MM.1S (cell line): ENCODE results near the gene HELQ.

Source experiments
- DNase-seq: peaks from one replicate; pipeline ENCODE4 v3.0.0-alpha.2; 2015
- H2AFZ ChIP-seq: fragments of 300-600 bp; sonication (generic); 2 replicates; pipeline ENCODE4 v1.6.0; 2016; ENCODE audit warnings: antibody characterized with exemption, low read length
- H3F3A ChIP-seq: fragments of 300-600 bp; sonication (generic); 2 replicates; pipeline ENCODE4 v1.6.1; 2016; ENCODE audit warnings: mild to moderate bottlenecking, antibody characterized with exemption, low read length, moderate library complexity, mixed read lengths; ENCODE audit not compliant: insufficient read depth
- H3K27ac ChIP-seq: fragments of 300-600 bp; sonication (generic); 2 replicates; pipeline ENCODE4 v1.5.1; 2016; ENCODE audit warnings: mild to moderate bottlenecking, low read length
- H3K27me3 ChIP-seq: fragments of 300-600 bp; sonication (generic); replicated peaks from 2 replicates; pipeline ENCODE4 v1.6.0; 2016; ENCODE audit warnings: low read length; ENCODE audit not compliant: insufficient read depth
- H3K36me3 ChIP-seq: fragments of 300-600 bp; sonication (generic); replicated peaks from 2 replicates; pipeline ENCODE4 v1.6.1; 2016; ENCODE audit warnings: mild to moderate bottlenecking, low read length, mixed read lengths; ENCODE audit not compliant: insufficient read depth
- H3K4me1 ChIP-seq: fragments of 300-600 bp; sonication (generic); 2 replicates; pipeline ENCODE4 v1.6.1; 2016; ENCODE audit warnings: low read length, mixed read lengths
- H3K4me2 ChIP-seq: fragments of 300-600 bp; sonication (generic); 2 replicates; pipeline ENCODE4 v1.6.0; 2016; ENCODE audit warnings: low read depth, low read length
- H3K4me3 ChIP-seq: fragments of 300-600 bp; sonication (generic); 2 replicates; pipeline ENCODE4 v1.5.1; 2016; ENCODE audit warnings: low read length, mixed read lengths
- H3K79me2 ChIP-seq: fragments of 300-600 bp; sonication (generic); 2 replicates; pipeline ENCODE4 v1.6.1; 2016; ENCODE audit warnings: mixed run types, low read length, mixed read lengths
- H3K9ac ChIP-seq: fragments of 300-600 bp; sonication (generic); 2 replicates; pipeline ENCODE4 v1.6.1; 2016; ENCODE audit warnings: low read length, mixed read lengths
- H3K9me2 ChIP-seq: fragments of 300-600 bp; sonication (generic); replicated peaks from 2 replicates; pipeline ENCODE4 v1.6.1; 2016; ENCODE audit warnings: mild to moderate bottlenecking, low read length, mixed read lengths; ENCODE audit not compliant: insufficient read depth
- H3K9me3 ChIP-seq: fragments of 300-600 bp; sonication (generic); replicated peaks from 2 replicates; pipeline ENCODE4 v1.6.1; 2016; ENCODE audit warnings: mild to moderate bottlenecking, low read length, mixed read lengths; ENCODE audit not compliant: insufficient read depth
- H4K20me1 ChIP-seq: fragments of 300-600 bp; sonication (generic); 2 replicates; pipeline ENCODE4 v1.6.1; 2016; ENCODE audit warnings: mild to moderate bottlenecking, low read length, moderate library complexity, mixed read lengths; ENCODE audit not compliant: insufficient read depth
- EZH2 ChIP-seq: fragments of 300-600 bp; sonication (generic); optimal IDR thresholded peaks from 2 replicates; pipeline ENCODE3; 2017; ENCODE audit warnings: low read depth, mild to moderate bottlenecking, antibody characterized with exemption, low read length, mixed read lengths
- EZH2phosphoT487 ChIP-seq: fragments of 300-600 bp; sonication (generic); IDR thresholded peaks from 2 replicates; pipeline ENCODE4 v1.6.1; 2018; ENCODE audit warnings: antibody characterized with exemption, low read length
- TF ChIP-seq, protein P1 (sequence below): fragments of 300-600 bp; sonication (generic); IDR thresholded peaks from 2 replicates; pipeline ENCODE4 v1.5.1; 2016; ENCODE audit warnings: antibody characterized with exemption, low read length, mixed read lengths

HELQ gene

DNA sequence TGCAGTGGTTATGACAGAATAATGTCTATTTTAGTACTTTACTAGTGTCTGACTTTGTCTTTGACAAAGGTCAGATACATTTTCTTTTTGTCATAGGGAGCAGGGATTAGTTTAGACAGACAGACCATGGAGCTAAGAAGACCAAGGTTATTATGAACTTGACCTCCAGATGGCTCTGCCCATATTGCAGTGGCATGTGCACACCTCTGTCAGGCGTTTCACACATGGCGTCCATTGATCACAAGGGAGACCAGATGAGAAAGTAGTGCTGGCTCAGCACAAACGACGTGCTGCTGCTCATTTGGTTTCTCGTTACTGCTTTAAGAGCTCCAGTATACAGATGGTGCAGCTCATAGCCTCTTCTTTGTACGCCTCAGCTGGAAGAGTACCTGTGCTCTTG, 64.7 kb downstream of the HELQ start:
- DNase-seq, result no peak
- no peaks in the 10 kb centered on the region for H3K27me3 ChIP-seq
- H3K9ac ChIP-seq, result no peak overlapping the region
- no peaks in the 10 kb centered on the region for H3K9me2 ChIP-seq
- peaks cover 16% of the 10 kb centered on the region; the same call in 1 of the 2 replicates for H3K4me1 ChIP-seq
- H3K9me3 ChIP-seq, result no peaks in the 10 kb centered on the region
- no peak overlapping the region for H3K4me3 ChIP-seq
- no peaks in the 10 kb centered on the region for H3K79me2 ChIP-seq
- no peaks in the 10 kb centered on the region for H3K36me3 ChIP-seq
- TF ChIP-seq EZH2, result no peak
- TF ChIP-seq, protein P1, sequence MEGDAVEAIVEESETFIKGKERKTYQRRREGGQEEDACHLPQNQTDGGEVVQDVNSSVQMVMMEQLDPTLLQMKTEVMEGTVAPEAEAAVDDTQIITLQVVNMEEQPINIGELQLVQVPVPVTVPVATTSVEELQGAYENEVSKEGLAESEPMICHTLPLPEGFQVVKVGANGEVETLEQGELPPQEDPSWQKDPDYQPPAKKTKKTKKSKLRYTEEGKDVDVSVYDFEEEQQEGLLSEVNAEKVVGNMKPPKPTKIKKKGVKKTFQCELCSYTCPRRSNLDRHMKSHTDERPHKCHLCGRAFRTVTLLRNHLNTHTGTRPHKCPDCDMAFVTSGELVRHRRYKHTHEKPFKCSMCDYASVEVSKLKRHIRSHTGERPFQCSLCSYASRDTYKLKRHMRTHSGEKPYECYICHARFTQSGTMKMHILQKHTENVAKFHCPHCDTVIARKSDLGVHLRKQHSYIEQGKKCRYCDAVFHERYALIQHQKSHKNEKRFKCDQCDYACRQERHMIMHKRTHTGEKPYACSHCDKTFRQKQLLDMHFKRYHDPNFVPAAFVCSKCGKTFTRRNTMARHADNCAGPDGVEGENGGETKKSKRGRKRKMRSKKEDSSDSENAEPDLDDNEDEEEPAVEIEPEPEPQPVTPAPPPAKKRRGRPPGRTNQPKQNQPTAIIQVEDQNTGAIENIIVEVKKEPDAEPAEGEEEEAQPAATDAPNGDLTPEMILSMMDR, result peak; percentile 17
- H3F3A ChIP-seq, result no peaks in the 10 kb centered on the region
- H3K27ac ChIP-seq, result no peak overlapping the region
- no peaks in the 10 kb centered on the region for H4K20me1 ChIP-seq
- H2AFZ ChIP-seq, result no peak overlapping the region
- H3K4me2 ChIP-seq, result no peak overlapping the region

DNA sequence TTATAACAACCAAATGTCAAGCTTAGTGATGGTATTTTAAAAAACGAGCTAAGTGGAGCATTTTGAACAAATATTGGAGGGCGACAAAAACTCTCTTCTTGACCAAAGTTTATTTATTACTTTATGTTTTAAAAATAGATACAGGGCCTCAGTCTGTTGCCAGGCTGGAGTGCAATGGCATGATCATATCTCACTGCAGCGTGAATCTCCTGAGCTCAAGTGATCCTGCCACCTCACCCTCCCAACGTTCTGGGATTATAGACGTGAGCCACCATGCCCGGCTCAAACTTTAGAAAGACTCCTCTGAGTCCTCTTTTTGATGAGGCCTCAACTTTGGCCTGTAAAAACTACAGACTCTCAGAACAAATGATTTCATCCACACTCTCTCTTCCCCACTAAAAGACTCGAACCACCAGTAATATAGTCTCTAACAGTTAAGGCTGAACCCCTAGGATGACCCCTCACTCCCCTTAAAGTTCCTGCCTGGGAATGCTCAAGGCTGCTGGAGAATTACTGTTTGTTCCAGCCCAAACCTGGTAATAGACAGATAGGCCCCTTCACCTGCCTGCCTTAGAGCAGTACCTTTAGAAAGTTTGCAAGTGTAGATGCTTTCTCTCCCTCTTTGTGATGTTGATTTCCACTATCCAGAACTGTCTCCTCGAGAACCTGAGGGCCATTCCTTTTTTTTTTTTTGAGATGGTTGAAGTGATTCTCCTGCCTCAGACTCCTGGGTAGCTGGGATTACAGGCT, 65.7 kb downstream of the HELQ start:
- DNase-seq, result no peak
- H3K9me3 ChIP-seq, result no peaks in the 10 kb centered on the region
- H3K4me2 ChIP-seq, result no peak overlapping the region
- peaks cover 16% of the 10 kb centered on the region; the same call in 1 of the 2 replicates for H3K4me1 ChIP-seq
- no peak overlapping the region for H3K9ac ChIP-seq
- no peaks in the 10 kb centered on the region for H3K36me3 ChIP-seq
- H4K20me1 ChIP-seq, result no peaks in the 10 kb centered on the region
- TF ChIP-seq EZH2 (no peak), EZH2phosphoT487 (no peak)
- TF ChIP-seq, protein P1, result no peak
- no peaks in the 10 kb centered on the region for H3K79me2 ChIP-seq
- H3K9me2 ChIP-seq, result no peaks in the 10 kb centered on the region
- H3K27ac ChIP-seq, result no peak overlapping the region; the same call in 1 of the 2 replicates
- no peaks in the 10 kb centered on the region for H3F3A ChIP-seq
- no peak overlapping the region for H2AFZ ChIP-seq
- no peak overlapping the region for H3K4me3 ChIP-seq
- H3K27me3 ChIP-seq, result no peaks in the 10 kb centered on the region

DNA sequence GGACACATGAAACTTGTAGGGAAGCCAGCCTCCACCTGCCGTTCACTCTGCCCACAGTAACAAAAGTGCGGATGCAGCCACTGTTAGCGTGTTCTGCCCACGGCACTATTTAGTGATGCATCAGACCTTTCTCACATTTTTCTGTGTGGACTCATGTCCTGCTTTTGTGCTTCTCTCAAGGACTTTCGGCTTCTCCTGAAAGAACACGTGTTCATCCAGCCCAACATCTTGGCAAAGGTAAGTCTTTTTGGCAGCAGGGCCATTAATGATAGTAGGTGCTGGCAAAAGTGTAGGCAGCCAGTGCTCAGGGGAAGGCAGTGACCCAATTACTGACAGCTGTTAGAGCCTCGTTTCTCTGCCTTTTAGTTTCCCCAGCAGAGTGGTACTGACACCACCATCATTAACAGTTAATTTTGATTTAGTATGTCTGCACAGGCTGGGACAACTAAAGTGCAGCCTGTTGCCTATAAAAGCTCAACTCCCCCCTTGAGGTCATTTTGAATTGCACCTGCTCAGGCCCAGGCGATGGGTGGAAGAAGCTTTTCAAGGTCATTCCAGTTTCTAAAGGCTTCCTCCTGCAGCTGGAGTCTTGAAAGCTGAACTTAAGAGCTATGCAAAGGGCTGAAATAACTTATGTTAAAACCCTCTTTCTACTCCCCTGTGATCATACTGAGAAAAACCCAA, 66.4 kb downstream of the HELQ start:
- Histone ChIP-seq H3K4me1 (peaks cover 16% of the 10 kb centered on the region; the same call in 1 of the 2 replicates), H4K20me1 (no peaks in the 10 kb centered on the region), H3K9me2 (no peaks in the 10 kb centered on the region), H3F3A (no peaks in the 10 kb centered on the region), H3K9me3 (no peaks in the 10 kb centered on the region), H3K27me3 (no peaks in the 10 kb centered on the region), H3K4me3 (no peak overlapping the region), H3K36me3 (no peaks in the 10 kb centered on the region), H3K27ac (no peak overlapping the region; the same call in 1 of the 2 replicates), H3K9ac (no peak overlapping the region), H2AFZ (no peak overlapping the region), H3K79me2 (no peaks in the 10 kb centered on the region), H3K4me2 (no peak overlapping the region)
- TF ChIP-seq EZH2phosphoT487 (no peak), EZH2 (no peak)
- TF ChIP-seq, protein P1, result no peak
- peak; percentile 36 for DNase-seq
